Raji (cell line): Measurements from ENCODE around the gene ABTB2.

Experiments
- POLR2A ChIP-seq: IDR thresholded peaks from 2 replicates; pipeline ENCODE4 v1.6.1; 2011; ENCODE audit warnings: low read depth, low read length, control low read depth; ENCODE audit not compliant: insufficient read depth

The ABTB2 gene

DNA sequence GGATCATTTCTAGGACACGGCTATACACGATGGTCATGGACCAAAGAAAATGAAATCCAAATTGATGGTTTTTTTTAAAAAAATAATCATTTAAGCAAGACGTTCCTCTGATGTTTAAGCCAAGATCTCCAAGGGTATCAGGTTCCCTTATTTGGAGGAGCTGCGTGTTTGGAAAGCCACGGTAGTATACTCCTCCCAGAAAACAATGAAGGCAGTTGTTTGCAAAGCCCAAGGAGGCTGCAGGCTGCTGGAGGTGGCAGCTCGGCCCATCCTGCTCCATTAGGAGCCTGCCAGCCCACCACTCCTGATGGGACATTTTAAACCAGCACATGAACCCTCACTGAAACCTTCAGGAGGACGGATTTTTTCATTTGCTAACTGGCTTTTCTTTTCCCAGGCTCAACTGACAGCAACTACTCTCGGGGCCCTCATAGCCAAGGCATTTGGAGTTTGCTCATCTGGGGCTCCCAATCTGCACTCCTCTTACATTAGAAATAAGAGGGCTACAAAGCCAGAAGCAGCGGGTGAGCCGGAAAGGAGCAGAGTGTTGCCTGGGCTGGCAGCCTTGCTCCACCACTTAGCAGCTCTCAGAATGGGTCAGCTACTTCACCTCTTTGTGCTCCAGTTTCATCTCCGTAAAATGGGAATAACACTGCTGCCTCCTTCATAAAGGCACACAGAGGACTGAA lies 58.4 kb downstream of the ABTB2 start:
- TF ChIP-seq POLR2A, result no peak

DNA sequence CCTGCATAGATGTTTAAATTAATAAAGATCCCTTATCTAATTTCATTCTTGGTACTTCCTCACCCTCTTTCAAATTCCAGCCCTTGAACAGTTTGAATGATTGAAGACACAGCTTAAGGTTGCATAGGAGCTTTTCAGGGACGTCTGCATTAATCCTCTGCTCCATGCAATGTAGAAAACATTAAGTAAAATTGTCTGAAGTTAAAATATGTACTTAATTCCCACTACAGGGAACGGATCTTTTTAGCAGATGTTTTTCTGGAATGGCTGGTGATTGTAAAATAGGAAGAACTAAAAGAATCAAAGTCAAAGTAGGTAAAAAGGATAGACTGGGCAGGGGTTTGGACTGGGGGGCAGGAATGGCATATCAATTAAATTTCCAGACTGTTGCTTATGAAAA lies 58.9 kb downstream of the ABTB2 start:
- TF ChIP-seq POLR2A, result no peak

DNA sequence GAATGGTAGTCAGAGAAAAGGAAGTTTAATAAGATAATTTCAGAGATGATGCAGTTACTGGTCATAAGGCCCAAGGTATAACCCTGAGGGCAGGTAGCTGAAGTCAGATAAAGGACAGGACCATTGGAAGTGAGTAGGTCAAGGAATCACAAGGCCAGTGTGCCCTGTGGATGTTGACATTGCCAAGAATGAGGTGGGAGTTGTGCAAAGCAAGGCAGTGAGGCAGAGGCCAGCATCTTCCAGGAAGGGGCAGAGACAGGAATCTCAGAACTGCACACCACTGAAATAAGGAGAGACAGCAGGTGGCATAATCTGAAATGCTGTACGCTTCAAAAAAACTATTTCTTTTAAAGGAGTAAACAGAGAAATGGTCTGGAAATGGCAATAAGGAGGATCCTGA lies 61.4 kb downstream of the ABTB2 start:
- TF ChIP-seq POLR2A, result no peak

DNA sequence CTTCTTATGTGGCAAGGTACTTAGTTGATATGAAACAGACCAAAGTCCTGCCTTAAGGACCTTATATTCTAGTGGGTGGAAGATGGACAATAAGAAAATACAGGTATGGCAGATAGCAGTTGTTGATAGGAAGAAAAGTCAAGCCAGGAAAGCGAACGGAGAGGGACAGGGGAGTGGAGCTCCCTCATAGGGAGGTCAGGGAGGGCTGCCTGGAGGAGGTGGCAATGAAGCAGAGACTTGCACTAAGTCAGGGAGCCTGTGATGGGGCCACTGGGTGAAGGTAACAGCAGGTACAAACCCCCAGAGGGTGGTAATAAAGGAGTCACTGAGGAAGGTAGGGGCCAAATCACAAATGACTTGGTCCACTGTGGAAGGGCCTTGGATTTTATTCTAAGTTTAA lies 65.3 kb downstream of the ABTB2 start:
- no peak for TF ChIP-seq POLR2A

DNA sequence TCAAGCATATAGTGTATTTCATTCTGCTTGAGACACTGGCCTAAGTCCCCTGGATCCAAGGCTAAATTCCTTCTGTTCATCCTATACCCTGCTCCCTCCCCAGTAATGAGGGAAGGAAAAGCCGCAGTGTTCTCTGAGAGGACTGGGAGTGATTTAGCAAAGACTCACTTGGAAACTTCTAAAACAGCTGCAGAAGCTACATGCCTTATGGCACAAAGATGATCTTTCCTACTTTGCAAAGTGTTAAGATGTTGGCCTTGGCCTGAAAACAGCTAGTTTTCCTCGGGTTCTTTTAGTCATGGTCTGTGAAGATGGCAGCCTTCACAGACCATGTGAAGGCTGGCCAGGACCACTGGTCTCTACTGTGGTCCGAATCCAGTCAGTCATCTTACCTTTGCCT lies 65.7 kb downstream of the ABTB2 start:
- no peak for TF ChIP-seq POLR2A

DNA sequence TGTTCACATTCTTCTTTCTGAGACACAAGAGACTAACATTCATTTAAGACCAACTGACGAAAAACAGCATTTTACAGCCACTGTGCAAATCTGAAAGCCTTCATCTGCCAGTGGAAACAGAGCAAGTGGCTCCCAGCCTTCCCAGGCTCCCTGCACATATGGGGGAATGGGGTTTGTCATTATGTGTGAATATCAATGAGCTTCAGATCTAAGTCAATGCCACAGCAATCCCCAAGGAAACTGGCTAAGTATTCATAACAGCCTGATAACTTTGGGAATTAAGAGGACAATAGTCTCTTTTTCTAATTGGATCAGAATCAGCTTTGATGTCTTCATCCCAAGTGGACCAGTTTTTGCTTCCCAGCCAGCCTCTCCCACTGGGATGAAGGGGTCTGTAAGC lies 66.9 kb downstream of the ABTB2 start:
- TF ChIP-seq POLR2A, result no peak

DNA sequence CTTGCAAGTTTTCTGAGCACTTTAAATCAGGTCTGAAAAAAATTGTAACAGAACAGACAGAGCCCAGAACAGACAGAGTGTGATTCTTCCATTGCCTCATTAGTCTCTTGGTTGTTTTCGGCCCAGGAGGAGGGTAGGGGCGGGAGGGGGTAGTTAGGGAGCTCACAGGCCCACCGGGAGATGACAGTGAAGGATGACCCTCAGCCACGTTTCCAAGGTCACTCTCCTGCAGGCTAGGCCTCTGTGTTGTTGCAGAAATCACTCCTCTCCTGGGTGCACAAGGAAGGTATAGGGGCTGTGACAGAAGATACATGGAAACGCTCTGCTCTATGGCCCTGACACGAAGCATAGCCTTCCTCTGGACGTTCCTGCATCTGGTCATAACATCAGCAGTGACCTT lies 69.3 kb downstream of the ABTB2 start:
- no peak for TF ChIP-seq POLR2A

DNA sequence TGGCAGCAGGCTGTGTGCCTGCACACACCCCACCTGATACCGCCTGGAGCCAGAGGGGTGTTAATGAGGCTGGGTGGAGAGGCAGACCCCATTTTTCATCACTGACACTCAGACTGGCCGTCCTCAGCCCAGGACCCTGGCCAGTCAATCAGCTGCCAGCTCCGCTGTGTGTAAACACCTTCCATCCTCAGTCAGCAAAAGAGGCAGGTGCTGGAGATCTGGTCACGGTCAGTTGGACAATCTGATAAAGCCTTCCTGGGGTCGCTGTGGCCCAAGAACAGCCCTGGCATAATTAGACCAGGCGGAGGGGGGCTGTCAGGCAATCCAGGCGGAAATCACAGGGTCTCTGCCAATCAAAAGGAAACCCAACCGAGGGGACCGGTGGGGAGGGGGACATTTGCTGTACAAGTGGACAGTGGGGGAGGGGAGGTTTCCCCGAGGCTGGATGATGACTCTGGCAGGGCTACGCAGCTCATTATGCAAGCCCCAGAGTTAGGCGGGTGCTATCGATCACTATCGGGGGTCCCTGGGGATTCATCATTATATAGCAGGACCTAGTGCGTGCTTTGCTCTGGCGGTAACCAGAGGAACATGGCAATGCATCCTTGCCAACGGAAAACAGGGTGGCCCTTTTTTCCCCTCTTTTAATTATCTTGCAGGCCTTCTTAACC lies 72.9 kb downstream of the ABTB2 start:
- no peak for TF ChIP-seq POLR2A

DNA sequence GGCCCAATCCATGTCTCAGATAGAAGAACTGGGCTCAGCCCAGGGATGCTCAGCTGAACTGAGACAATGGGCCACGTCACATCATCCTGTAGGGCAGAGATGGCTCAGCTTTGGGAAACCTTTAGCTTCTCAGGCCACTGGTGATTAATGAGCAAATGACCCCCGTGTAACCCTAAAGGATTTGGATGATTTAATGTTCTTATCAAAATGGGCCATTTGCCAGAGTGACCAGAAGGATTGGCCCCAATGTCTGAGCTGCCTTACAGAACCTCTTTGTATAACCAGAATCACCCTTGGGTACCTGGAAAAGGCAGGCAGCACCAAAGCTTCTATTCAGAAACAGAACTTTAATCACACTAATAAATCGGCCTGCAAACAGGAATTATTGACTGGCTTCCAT lies 73.7 kb downstream of the ABTB2 start:
- TF ChIP-seq POLR2A, result no peak

DNA sequence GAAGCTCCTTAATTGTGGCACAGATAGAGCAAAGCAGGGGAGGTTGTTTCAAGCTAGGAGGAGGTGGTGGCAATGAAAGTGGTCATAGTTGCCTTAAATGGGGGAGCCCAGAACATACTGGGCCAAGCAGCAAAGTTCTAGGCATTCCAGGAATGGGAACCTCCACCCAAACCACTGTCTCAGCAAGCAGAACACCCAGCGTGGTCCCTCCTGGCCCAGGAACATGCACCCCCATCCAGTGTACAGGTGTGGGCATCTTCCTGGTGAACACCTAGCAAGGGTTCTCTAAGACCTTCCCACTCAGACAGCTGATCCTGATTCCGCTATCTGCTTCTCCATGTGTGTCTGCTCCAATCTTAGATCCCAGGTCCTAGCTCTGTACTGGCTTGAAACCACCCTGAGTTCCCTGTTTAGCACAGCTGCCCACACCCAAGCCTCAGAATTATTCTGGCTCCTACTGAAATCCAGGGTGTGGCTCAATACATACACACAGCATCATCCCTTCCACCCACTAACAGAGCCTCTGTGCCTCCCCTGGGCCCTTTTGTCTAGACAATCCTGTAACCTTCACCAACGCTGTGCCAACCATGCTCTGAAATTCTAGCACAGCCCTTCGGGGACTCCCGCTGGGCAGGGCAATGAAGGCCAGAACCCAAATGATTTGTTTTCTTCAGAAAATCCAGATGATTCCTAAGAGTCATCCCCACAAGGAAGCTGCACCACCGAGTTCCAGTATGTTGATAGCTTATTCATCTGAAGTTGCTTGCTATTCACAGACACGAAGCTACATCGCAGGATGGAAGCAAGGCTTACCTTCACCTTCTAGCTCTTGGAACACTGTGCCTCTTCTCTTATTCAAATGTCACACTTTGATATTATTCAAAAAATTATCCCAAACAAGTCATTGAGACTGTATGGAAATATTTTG lies 76.6 kb downstream of the ABTB2 start:
- TF ChIP-seq POLR2A, result no peak

DNA sequence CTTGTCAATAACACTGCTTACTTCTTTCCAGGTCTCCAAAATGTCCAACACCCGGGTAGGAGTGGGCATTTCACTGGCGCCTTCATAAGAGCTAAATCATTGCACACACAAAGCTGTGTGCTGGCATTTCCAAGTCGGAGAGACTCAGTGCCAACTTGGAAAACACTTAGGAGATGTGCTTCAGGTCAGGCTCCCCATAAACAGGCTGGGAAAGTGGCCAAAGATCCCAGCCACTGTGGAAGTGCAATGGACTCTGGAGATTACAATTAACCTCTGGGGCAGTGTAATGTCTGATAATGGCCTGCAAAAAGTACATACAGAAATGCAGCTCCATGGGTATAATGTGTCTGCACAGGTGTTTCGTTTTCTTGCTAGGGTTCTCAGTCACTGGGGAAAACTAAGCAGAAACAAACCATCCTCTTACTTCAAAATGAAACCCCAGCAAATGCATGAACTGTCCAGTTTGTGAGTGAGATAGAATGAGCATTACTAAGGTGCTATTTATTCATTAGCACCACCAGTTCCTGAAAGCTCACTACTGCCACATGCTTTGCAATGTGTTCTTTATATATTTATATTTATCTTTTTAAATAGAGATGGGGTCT lies 79.0 kb downstream of the ABTB2 start:
- TF ChIP-seq POLR2A, result no peak

DNA sequence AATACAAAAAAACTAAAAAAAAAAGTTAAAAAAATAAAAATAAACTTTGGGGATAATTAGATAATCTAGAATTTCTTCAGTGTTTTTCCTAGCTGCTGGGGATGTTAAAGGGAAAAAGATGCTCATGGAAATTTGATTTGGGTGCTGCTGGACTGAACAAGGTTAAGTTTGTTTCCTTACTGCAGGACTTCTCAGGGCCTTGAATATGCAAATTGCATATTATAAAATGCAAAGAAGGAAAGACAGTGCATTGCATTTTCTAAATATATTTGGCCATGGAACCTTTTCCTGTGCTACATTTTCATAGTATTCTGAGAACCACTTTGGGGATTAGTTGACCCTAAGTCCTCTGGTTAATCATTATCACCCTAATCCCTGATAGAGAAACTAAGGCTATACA lies 79.6 kb downstream of the ABTB2 start:
- TF ChIP-seq POLR2A, result no peak

DNA sequence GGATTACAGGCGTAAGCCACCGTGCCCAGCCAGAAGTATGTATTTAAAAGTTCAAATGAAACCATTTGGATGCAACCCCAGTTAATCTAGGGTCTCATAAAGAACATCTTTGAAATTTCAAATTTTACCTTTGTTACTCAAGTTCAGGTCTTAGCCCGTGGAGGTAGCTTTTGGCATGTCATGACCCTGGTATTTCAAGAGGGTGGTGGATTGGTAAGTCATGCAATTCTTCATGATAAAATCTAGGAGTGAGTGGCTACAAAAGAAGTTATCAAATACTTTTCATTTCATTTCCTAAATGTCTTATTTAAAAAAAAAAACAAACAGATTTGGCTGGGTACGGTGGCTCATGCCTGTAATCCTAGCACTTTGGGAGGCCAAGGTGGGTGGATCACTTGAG lies 80.6 kb downstream of the ABTB2 start:
- TF ChIP-seq POLR2A, result no peak

DNA sequence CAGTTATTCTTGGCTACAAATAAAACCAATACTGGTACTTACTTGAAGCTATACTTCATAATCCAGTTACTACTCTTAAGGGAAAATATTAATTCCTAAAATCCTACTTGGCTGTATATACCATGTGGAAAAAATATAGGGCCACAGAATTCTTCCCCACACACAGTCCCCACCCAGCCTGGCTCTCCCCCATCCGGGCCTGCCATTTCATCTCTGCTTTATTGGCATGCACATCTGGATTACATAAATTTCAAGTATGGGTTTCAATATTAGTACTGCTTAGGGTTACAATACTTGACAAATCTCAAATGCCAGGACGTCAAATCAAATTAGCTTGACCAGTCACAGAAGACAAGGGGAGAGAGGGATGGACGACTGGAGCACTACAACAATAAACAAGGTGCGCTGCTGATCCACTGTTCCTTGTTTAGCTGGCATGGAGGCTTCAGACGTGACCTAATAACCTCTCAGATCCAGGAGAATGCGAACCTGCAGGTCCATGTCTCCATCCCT lies 81.4 kb downstream of the ABTB2 start:
- TF ChIP-seq POLR2A, result no peak

DNA sequence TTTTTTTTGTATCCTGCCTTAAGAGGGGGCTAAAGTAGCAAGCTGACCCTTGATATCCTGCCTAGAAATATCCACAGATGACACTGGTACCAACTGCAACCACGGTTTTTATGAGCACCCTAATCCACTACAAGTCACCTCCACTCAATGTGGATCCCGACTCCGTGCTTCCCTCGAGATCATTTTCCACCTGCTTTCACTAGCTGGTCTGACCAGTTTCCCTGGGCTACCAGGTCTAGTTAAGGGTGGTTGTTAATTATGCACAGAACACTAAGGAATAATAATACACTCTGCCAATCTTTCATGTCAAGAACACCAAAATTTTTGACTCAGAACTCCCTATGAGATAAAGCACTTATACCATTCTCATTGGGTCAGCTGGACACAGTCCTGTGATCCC lies 82.3 kb downstream of the ABTB2 start:
- TF ChIP-seq POLR2A, result no peak
